Brain microvascular endothelial cell (primary cell): ENCODE results near the gene SPINK8.
"Not testable (repeated sequence)": the region's sequence is repeated elsewhere in the genome, so short reads cannot be mapped to it uniquely, and the experiment has no call there.

Source experiments
- DNase-seq: peaks from one replicate; pipeline ENCODE4 v3.0.0-alpha.2; 2020
- H3K27ac ChIP-seq: fragments of 250-450 bp; sonication (Bioruptor Pico); 2 replicates; pipeline ENCODE4 v1.5.1; 2020; ENCODE audit warnings: mild to moderate bottlenecking, moderate library complexity
- H3K27me3 ChIP-seq: fragments of 250-450 bp; sonication (Bioruptor Pico); replicated peaks from 2 replicates; pipeline ENCODE4 v1.5.1; 2020; ENCODE audit warnings: mild to moderate bottlenecking
- H3K36me3 ChIP-seq: fragments of 250-450 bp; sonication (Bioruptor Pico); replicated peaks from 2 replicates; pipeline ENCODE4 v1.5.1; 2020; ENCODE audit warnings: mild to moderate bottlenecking
- H3K4me3 ChIP-seq: 2 replicates; pipeline ENCODE4 v1.5.1; 2011; ENCODE audit warnings: low read depth, mild to moderate bottlenecking, control low read depth, low read length, moderate library complexity
- CTCF ChIP-seq: IDR thresholded peaks from 2 replicates; pipeline ENCODE4 v1.5.1; 2011; ENCODE audit warnings: low read depth, mild to moderate bottlenecking, moderate library complexity, low read length, control low read depth, inconsistent platforms; ENCODE audit errors: missing control alignments
- in situ Hi-C: cut with HindIII; loops from 2 replicates; pipeline ENCODE4 v1.10.0; 2017; ENCODE audit warnings: low sequenced_read_pairs, low pct_ligation_motif_present

SPINK8 gene

DNA sequence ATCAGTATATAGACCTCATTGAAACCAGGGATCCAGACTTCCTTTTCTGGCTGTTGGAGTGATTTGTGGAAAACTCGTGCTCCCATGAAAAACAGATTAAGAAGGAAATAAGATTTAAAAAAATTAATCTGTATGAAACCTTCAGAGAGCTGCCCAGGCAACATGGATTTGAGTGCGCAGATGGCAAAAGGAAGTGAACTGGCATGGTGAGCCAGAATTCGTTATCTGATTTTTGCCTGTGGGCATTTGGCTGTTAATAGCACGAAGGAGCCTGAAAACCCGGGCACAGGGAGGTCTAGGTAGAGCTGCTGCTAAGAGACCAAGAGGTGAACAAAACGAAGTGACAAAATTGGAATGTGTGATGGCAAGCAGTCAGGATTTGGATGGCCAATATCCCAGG is 19.1 kb upstream of the SPINK8 start:
- no peak for TF ChIP-seq CTCF
- no peak for DNase-seq
- Histone ChIP-seq H3K27ac (no peak overlapping the region), H3K36me3 (no peaks in the 10 kb centered on the region), H3K27me3 (no peaks in the 10 kb centered on the region), H3K4me3 (no peak overlapping the region)
- in situ Hi-C loops = no loop called here

DNA sequence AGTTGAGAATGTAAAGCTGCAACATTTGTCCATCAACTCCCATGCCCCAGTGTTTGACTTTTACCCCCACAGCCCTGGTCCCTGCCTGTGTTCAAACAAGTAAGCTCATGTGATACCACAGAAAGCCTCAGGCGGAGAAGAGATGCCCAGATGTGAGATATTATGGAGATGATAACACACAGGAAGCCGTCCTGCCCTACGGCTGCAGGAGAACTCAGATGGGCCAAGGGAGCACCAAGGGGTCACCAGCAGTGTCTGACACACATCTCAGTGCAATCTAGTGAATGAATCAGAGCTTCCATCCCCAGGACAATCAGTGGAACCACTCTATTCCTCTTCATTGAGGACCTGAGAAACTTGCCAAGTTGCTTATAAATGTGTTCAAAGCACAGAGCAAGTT is 14.0 kb upstream of the SPINK8 start:
- Histone ChIP-seq H3K27ac (no peak overlapping the region), H3K27me3 (no peaks in the 10 kb centered on the region), H3K36me3 (no peaks in the 10 kb centered on the region), H3K4me3 (no peak overlapping the region)
- DNase-seq = no peak
- TF ChIP-seq CTCF = no peak
- in situ Hi-C loops = no loop called here

DNA sequence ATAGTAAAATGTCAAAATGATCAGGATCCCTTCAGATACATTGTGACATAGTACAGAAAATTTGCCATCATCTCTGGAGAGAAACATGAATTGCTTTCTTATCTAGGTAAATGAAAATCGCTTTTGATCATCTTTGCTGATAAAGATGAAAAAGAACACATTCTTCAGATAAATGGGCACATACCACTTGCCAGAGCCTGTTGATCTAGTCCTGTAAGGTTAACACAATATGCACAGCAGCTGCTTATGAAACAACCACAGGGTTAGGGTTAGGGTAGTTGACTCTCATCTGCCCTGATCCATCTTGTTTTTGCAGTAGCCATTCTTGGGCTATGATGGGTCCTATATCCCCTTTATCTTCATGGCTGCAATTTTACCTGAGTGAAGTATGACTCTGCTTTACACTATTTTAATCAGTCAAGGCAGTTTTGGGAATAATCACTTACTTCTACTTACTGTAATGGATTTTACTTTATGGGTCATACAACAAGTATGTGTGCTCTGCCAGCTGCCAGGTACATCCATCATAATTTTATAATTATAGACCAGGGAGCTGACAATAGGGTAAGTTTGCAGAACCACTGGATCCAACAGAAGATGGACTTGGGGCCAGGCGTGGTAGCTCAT is 12.6 kb upstream of the SPINK8 start:
- no peak for TF ChIP-seq CTCF
- Histone ChIP-seq H3K4me3 (no peak overlapping the region), H3K36me3 (no peaks in the 10 kb centered on the region), H3K27ac (no peak overlapping the region), H3K27me3 (no peaks in the 10 kb centered on the region)
- DNase-seq = no peak
- in situ Hi-C loops = no loop called here

DNA sequence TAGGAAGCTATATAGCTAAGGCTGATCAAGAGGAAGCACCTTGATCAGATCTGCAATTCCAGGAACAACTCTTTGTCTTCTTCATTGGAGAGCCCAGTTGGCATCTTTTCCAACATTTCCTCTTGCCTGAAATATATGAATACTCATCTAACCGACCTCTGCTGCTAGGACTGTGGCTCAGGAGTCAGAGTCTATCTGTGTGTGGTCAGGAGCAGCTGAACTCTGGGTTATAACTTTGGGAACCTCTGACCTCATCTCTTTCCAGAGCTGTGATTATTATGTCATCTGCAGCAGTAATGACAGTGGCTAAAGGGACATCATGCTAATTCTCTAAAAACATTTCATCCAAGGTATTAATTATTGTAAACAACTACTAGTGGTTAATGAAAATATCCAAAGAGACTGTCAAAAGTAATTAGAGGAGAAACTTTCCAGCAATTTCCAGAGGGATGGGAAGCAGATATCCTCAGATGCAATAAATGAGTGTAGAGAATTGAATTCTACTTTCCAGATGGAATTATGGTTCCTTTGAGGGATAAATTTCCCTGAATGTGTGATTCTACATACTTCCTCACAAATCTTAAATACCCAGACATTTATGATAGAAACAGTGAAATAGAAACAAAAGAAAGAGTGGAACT is 11.5 kb upstream of the SPINK8 start:
- TF ChIP-seq CTCF = no peak

DNA sequence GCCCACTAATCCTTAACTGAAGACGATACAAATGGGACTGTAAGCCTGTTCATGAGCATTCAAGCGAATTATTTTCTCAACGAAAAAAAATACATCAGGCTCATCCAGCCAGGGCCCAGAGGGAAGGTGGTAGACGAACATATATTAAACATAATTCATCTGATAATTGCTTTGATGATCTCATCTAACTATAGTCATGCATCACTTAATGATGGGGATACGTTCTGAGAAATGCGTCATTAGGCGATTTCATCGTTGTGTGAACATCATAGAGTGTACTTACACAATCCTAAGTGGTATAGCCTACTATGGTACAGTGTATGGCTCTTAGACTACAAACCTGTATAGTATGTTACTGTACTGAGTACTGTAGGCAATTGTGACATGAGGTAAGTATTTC is 10.0 kb upstream of the SPINK8 start:
- TF ChIP-seq CTCF = no peak
- in situ Hi-C loops = no loop called here
- no peaks in the 10 kb centered on the region for H3K36me3 ChIP-seq
- no peak for DNase-seq
- H3K27me3 ChIP-seq = no peaks in the 10 kb centered on the region
- no peak overlapping the region for H3K27ac ChIP-seq
- no peak overlapping the region for H3K4me3 ChIP-seq

More for the DNA sequence above, 11.5 kb upstream of the SPINK8 start:
- no peak for DNase-seq
- no peak overlapping the region for H3K27ac ChIP-seq
- no peaks in the 10 kb centered on the region for H3K36me3 ChIP-seq
- H3K27me3 ChIP-seq = no peaks in the 10 kb centered on the region
- in situ Hi-C loops = no loop called here
- H3K4me3 ChIP-seq = no peak overlapping the region

DNA sequence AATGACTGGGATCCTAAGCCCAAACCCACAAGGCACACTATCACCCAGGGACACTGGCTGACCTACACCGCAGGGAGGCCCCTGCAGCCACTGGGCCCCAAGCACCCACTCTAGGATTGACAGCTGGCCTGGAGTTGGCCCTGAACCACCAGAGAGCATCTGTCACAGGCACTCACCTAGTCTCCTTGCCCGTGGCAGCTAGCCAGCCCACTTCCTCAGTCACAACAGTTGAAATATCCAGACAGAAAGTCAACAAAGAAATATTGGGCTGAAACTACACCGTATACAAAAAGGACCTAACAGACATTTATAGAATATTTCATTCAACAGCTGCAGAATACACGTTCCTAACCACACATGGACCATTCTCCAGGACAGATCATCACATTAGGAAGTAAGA is 5.2 kb upstream of the SPINK8 start:
- Histone ChIP-seq H3K36me3 (no peaks in the 10 kb centered on the region), H3K4me3 (no peak overlapping the region), H3K27ac (no peak overlapping the region), H3K27me3 (no peaks in the 10 kb centered on the region)
- DNase-seq = no peak
- in situ Hi-C loops = no loop called here
- TF ChIP-seq CTCF = no peak

DNA sequence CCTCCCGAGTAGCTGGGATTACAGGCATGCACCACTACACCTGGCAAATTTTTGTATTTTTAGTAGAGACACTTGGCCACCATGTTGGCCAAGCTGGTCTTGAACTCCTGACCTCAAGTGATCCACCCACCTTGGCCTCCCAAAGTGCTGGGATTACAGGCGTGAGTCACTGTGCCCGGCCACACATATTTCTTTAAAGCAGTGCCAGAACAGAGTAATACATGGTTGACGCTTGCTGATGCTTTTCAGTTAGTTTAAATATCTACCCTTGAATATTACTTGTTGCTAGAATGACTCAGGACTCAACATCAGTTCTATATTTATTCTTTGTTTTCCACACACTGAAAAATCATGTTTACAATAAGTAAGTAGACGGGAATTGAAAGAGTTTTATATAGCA is 4.1 kb upstream of the SPINK8 start:
- H3K36me3 ChIP-seq, in situ Hi-C loops, DNase-seq, H3K27me3 ChIP-seq, H3K4me3 ChIP-seq, H3K27ac ChIP-seq: not testable (repeated sequence)

DNA sequence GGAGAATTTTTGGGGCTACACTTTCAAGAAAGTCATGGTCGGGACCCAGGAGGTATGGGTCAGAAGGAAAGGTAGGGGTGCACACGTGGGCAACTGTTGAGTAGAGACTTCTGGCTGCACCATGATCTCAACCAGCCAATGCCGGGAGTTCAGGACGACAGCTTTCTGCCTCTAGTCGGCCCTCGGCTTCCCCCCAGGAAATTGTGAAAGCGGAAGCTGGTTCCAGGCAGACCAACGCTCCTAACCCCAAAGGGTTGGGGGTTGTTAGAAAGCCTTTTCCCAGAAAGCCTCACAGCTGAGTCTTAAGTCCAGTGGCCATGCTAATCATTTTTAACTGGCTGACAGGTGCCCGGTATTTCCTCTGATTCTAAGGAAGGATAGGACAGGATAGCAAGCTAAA is 1.8 kb upstream of the SPINK8 start:
- H3K27ac ChIP-seq, H3K36me3 ChIP-seq, H3K4me3 ChIP-seq, DNase-seq, in situ Hi-C loops, H3K27me3 ChIP-seq: not testable (repeated sequence)
